Measurements from ENCODE around the gene CACNA1D.
"Not testable (repeated sequence)": the region's sequence is repeated elsewhere in the genome, so short reads cannot be mapped to it uniquely, and the experiment has no call there.

The CACNA1D gene

DNA sequence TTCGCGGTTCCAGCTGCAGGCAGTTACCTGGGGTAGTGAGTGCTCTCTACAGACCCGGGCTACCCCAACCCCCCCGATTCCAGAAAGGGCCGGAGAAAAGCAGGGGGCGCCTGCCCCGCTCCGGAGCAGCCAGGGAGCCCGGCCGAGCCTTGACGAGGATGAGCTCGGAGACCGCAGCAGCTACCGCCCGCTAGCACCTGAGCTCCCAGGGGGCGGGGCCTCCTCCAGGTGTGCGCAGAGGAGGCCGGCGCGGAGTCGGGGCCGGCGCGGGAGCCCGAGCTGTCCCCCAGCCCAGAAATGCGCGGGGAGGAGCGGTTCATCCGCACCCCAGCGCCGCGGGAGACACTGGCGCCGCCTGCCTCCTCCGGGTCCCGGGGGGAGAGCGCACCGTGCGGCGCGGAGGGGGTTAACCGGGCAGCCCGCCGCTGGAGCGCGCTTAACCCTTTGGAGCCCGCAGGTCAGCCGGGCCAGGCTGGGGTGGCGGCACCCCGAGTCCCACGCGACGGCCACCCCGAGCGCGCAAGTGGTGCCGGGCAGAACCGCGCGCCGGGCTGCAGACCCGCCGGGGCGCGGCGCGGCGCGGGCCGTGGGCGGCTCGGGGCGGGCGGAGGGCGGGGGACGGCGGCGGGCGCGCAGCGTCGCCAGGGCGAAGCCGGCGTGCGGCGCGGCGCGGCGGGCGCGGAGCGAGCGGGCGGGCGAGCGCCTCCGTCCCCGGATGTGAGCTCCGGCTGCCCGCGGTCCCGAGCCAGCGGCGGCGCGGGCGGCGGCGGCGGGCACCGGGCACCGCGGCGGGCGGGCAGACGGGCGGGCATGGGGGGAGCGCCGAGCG lies at the start of gene CACNA1D:
Gene CACNA1D, plus strand, starts transcription at position 649 of the 829 bp plus-strand sequence. CDS start 556 bp downstream, outside the sequence.
- no peak for DNase-seq

DNA sequence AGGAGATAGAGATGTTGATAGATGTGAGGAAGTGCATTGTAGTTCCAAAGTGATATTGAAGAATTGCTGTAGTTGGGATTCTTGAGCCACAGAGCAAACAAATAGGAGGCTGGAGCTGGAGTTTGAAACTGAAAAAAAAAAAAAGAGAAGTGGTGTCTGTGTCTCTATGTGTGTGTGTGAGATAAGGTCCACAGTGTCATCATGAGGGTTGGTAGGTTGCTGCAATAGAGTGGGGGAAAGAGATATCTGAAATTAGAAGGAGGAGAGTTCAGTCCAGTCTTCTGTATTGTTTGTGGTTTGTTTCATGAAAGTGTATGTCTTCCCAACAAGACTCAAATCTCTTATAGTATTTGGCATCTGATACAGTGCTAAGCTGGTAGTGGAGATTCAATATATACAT lies 37.3 kb upstream of the CACNA1D start:
- peak; percentile 17 for DNase-seq

DNA sequence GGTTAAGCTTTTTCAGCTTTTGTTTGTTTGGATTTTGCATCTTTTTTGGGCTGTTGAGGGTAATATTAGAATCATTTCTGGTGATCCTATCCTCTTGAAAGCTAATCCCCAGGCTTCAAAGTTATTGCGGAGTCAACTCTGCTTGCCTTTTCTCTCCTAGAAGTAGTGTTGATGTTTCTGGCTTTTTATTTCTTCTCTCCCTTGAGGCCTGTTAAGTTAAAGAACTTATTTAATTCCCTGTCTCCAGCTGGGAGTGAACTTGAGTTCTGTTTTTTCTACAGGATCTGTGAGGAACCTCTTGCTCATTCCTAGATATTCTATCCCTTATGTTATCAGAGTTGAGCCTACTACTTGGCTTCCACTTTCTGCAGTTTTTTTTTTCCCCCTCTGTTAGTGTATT lies 34.1 kb upstream of the CACNA1D start:
- DNase-seq: no peak

DNA sequence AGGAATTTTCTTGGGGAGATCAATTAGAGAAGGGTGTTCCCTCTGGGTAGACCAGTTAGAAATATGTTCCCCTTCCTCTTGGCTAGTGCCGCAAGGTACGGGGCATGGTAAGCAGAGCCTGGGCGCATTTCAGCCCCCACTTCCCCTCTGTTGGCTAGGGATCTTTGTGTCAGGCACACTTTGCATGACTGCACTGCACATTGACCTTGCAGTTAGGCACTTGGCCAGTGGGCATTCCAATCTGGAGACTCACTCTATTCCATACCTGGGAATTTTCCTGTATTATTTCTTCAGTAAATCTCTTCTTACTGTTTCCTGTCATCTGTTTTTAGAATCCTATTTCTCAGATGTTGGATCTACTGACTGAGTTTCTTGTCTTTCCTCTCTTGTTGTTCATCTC lies 30.0 kb upstream of the CACNA1D start:
- DNase-seq: no peak

DNA sequence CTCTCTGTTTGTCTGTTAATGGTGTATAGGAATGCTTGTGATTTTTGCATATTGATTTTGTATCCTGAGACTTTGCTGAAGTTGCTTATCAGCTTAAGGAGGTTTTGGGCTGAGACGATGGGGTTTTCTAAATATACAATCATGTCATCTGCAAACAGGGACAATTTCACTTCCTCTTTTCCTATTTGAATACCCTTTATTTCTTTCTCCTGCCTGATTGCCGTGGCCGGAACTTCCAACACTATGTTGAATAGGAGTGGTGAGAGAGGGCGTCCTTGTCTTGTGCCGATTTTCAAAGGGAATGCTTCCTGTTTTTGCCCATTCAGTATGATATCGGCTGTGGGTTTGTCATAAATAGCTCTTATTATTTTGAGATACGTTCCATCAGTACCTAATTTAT lies 24.7 kb upstream of the CACNA1D start:
- DNase-seq: not testable (repeated sequence)

DNA sequence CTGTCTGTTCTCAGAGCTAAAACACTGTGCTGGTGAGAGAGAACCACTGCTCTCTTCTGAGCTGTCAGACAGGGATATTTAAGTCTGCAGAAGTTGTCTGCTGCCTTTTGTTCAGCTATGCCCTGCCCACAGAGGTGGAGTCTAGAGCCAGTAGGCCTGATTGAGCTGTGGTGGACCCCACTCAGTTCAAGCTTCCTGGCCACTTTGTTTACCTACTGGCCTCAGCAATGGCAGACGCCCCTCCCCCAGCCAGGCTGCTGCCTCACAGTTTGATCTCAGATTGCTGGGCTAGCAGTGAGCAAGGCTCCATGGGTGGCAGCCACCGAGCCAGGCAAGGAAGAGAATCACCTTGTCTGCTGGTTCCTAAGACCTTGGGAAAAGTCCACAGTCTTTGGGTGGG lies 21.0 kb upstream of the CACNA1D start:
- DNase-seq: no peak

DNA sequence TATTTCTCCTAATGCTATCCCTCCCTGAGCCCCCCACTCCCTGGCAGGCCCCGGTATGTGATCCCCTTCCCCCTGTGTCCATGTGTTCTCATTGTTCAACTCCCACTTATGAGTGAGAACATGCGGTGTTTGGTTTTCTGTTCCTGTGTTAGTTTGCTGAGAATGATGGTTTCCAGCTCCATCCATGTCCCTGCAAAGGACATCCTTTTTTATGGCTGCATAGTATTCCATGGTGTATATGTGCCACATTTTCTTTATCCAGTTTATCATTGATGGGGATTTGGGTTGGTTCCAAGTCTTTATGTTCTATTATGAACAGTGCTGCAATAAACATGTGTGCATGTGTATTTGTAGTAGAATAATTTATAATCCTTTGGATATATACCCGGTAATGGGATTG lies 18.0 kb upstream of the CACNA1D start:
- not testable (repeated sequence) for DNase-seq

DNA sequence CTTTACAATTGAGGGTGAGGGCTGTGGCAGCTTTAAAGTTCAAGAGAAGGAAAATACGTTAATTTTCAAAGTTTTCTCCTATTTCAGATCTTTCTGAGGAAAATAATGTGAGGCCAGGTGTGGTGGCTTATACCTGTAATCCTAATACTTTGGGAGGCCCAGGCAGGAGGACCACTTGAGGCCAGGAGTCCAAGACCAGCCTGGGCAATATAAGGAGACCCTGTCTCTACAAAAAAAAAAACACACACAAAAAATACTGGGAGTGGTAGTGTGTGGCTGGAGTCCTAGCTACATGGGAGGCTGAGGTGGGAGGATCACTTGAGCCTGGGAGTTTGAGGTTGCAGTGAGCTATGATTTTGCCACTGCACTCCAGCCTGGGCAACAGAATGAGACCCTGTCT lies 16.7 kb upstream of the CACNA1D start:
- DNase-seq: not testable (repeated sequence)

DNA sequence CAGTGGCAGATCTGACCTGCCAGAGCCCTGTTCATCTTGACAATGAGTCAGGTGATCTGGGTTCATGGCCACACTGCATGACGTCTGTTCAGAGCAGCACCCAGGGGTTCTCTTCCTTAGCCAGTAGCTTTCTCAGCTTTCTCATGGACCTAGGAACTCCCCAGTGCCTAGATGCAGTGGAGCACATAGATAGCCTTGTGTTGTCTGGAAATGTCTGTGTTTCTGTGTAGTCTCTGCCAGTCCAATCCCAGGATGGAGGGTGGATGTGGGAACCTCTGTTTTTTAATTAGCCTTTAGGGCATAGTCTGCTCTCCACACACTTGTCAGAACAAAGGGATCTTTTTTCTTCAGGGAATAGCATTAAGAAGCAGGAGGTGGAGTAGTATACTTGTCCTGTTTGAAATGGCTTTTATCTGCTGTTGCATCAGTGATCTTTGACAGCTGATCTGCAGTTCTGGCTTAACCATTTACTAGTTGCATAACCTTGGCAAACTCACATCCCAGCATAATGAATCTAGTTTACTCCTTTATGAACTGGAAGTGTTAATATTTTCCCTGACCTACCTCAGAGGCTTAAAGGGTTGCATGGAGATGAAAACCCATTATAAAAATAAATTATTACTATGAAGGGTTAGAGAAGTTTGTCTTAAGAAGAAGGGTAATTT lies 16.1 kb upstream of the CACNA1D start:
- DNase-seq: no peak

DNA sequence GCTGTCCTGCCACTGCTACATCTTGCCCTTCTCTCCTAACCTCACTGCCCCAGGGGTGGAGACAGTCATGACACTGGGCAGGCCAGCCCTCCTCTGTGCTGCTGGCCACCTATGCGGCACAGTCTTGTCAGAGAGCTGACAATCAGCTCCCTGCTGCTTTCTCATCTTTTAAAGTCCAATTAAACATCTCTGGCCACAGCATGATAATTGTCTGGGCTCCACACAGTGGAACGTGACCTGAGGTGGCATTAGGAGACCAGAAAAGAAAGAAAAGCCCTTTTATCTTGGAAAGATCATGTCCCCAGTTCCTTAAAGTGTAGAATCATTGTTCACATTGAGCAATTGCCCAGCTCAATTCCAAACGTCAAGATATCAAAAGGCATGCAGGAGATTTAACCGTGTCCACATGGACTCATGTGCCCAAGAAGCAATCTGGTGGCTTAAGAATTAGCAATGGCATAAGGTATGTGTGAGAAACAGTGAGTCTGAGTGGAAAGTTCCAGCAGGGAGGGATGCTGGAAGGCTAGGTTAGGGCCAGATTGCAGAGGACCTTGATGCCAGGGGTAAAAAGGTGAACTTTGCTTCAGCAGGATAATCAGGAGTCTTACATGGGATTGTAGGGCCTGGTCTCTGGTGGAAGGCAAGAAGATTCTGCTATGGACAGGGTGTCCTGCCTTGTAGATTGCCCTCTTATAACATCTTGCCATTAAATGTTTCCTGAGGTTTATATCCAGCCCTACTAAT lies 15.3 kb upstream of the CACNA1D start:
- DNase-seq: no peak

DNA sequence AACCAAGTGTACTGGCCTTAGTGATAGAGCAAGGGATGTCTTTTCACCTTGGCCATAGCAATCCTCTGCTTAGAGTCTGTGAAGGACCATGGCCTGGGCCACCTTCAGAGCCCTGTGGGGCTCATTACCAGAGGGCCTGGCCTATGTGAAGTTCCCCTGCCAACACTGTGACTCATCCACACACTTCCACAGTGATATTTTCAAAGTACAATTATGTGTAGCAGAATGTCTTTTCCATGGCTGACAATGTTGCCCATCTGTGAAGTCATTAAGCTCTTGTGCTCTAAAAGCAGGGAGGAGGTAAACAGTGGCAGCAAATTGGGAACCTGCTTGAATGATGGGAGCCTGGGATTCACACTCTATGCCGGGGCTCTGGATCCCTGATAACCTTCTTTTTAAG lies 12.2 kb upstream of the CACNA1D start:
- no peak for DNase-seq

DNA sequence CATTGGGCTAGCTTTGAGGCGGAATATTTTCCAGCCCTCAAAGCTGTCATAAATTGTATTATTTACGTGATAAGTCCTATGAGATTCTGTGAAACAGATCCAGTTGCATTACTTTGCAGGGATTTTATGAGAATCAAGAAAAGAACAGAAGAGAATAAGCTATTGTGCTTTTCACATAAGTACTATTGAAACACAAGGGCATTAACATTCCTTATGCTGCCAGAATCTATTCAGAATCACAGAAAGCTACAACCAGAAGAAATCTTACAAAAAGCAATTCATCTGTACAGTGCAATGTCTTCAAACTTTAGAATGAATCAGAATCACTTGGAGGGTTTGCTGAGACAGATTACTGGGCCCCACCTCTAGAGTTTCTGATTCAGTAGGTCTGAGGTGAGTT lies 10.6 kb upstream of the CACNA1D start:
- DNase-seq: no peak

DNA sequence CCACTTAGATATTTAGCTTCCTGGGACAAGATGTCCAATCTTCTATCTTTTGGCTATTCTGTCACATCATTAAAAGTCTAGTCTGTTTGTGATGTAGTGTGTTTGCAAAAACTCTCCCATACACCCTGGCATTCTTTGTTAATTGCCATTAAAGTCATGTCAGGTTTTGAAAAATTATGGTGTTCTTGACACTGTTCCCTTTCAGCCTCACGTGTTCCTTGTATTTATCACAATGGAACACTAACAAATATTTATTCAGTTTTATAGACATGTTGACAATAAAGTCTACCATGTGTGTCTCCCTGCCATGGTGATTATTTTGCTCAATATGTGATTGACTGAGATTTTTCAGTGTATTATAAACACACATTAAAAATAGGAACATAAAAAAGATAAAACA lies 9.4 kb upstream of the CACNA1D start:
- DNase-seq: no peak

DNA sequence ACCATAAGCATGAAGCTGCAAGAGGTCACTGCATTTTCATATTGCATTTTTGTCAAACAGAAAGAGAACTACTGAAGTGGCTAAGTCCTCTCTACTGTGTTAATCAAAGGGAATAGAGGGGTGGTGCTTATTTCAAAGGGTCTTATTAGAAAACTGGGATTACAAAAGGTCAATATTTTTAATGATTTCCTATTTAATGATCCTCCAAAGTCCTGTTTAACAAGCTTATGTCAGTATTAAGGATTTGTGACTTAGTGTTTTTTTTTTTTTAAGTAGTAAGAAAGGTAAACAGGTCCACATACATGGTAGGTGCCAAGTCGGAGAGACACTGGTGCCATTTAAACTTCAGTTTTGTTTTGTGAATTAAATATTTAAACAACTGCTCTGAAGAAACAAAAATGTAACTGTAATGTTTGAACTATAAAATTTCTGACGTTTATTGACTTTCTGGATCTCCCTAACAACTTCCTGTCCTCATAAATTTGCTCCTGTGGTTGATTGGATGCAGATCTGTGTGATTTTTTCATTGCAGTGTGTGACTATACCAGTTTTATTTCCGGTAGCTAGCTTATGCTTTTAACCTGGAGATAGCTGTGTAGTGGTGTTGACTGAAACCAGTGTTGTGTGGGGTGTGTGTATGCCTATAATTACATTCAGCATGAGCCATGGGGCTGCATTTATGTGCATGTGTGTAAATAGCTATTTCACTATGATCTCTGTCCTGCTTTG lies 8.6 kb upstream of the CACNA1D start:
- DNase-seq: no peak

DNA sequence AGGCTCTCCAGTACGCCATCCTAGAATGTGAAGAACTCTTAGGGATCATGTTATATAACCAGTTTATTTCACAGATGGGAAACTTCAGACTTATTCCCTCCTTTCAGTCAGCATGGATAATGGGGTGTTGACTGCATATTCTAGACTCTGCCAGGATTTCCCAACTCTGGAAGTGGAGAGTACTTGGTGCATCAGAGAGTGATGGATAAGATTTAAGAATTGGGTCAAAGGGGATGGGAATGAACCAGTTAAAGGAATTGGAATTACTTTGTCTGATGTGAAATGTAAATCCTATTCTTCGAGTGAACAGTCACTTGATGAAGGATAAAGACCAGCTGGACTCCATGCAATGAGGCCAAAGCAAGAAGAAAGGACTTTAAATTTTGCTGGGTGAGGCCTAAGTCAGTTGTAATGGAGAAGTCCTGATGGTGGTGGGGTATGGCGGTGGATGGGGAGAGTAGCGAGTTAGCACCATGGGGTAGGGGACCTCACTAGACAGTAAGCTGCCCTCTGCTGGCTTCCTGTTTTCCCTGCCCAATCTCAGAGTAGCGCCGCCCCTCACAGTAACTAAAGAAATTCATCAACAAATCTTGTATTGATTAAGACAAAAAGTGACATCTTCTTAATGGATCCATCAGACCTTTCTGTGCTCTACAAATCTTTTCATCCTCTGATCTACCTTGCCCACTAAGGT lies 7.3 kb upstream of the CACNA1D start:
- no peak for DNase-seq

DNA sequence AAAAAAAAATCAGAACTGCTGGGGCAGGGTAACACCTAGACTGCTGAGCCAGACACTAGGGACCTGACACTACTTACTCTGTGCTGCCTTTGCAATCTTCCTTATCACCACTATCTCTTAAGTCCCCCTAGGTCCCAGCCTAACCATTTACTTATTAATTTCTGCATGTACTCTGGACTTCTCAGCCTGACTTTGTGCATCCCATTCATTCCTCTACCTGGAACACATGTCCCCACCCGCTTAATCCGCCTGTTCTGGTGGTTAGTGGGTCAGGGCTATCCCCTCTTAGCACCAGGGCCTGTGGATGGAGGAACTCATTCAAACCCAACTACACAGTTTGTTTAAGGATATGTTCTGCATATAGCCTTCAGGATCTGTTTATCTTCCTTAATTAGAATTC lies 5.0 kb upstream of the CACNA1D start:
- no peak for DNase-seq

DNA sequence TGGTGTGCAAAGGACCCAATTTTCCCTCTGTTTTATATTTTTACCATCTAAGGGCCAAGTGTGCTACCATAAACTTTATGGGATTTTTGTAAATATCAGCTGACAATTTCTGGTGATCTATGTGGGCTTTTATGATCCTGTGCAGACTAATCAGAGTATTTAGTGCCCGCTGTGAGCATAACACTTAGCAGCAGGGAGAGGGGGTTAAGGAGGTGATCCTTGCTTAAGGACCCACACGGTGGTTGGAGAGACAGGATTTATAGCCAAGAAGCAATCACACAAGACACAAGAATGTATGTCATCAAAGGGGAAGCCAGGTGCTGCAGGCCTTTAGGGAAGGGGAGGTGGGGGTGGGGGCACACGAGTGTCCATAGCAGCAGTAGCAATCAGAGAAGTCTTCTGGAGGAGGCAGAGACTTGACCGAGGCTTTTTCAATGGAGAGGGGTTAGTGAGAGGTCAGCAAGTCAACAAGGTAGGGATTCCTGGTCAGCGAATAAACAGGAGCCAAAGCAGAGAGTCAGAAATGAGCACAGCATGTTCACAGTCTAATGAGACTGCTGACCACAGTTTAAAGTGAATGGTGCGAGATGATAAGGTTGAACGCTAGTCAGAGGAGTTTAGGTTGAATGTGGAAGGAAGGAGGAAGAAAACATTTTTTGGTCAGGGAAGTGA lies 4.5 kb upstream of the CACNA1D start:
- no peak for DNase-seq

DNA sequence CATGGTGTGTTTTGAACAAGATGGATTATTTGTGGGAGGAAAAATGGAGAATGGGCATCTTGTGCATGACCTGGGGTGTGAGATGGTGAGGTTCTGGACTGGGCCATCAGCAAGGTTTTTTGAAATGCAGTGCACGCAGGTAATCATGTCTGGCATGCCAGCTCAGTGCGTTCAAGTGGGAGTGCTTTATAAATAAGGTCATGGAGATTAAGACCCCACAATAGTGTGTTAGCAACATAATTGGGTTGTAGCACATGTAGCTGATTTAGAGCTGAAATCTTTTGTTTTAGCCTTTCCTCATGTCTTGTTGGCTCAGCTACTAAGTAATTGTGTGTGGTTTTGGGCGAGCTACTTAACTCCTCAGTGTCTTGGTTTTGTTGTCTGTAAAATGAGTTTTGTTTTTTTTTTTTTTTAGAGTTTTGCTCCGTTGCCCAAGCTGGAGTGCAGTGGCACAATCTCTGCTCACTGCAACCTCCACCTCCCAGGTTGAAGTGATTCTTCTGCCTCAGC lies 3.9 kb upstream of the CACNA1D start:
- DNase-seq: no peak

DNA sequence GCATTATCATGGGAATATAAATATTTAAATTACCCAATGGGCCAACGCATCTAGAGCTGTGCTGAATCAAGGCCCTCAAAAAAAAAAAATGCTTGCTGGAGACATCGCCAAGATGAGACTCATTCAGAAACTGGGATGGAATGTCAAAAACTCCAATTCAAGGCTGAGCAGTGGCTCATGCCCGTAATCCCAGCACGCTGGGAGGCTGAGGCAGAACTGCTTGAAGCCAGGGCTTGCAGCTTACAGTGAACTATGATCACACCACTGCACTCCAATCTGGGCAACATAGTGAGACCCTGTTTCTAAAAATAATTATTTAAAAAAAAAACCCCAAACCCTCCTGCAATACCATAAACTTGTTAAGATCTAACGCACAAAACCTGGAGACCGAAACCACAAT lies 3.1 kb upstream of the CACNA1D start:
- no peak for DNase-seq

DNA sequence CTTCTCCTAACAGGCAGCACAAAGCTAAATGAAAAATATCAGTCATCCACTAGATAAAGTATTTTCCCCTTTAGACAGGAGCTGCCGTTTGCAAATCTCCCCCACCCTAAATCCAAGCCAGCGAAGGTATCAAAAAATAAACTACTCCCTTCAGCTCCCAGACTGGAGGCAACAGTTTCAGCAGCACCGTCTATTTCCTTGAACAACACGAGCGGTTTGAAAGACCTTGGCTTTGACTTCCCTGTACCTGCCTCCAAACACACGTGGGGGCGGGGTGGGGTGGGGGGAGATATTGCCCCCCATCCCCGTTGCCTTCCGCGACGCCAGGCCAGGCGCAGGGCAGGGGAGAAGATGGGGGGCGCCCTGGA lies 832 bp upstream of the CACNA1D start:
- no peak for DNase-seq

DNA sequence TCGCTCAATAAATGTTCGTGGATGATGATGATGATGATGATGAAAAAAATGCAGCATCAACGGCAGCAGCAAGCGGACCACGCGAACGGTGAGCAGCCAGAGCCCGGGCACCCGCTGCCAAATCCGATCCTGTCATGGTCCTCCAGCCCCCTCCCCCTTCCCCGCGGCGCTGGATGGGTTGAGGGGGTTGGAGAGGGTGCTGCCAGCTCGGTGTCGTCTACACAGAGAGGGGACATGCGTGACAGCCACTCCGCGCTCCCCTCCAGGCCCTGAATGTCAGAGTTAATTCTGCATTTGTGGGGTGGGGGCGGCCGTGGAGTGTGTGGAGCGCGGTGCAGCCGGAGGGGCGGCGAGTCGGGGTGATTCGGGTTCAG lies 722 bp downstream of the CACNA1D start:
- no peak for DNase-seq

Data from inflammatory macrophage treated with lipopolysaccharide for 4 hours (primary cell).